SK-N-SH treated with all-trans-retinoic acid at 6 μM for 48 hours (cell line): ENCODE data around the gene RNF208.

Source experiments
- ARNTL ChIP-seq: fragments of 450-650 bp; formaldehyde crosslinking; IDR thresholded peaks from 2 replicates; pipeline ENCODE4 v1.5.0; 2020; ENCODE audit warnings: low read depth, mild to moderate bottlenecking, moderate library complexity, borderline replicate concordance
- PPARA ChIP-seq: fragments of 250-450 bp; sonication (Bioruptor Pico); IDR thresholded peaks from 2 replicates; pipeline ENCODE4 v1.5.0; 2020; ENCODE audit warnings: mild to moderate bottlenecking, borderline replicate concordance
- ZFP30 ChIP-seq: fragments of 450-650 bp; formaldehyde crosslinking; IDR thresholded peaks from 2 replicates; pipeline ENCODE4 v1.5.0; 2022; ENCODE audit warnings: mild to moderate bottlenecking, moderate library complexity
- ZNF70 ChIP-seq: fragments of 450-650 bp; formaldehyde crosslinking; IDR thresholded peaks from 2 replicates; pipeline ENCODE4 v1.5.0; 2020; ENCODE audit warnings: mild to moderate bottlenecking, moderate library complexity
- TF ChIP-seq, protein P1 (sequence below): fragments of 250-450 bp; sonication (Bioruptor Pico); IDR thresholded peaks from 2 replicates; pipeline ENCODE4 v1.8.0; 2020; ENCODE audit warnings: mild to moderate bottlenecking, moderate library complexity, borderline replicate concordance

DNA sequence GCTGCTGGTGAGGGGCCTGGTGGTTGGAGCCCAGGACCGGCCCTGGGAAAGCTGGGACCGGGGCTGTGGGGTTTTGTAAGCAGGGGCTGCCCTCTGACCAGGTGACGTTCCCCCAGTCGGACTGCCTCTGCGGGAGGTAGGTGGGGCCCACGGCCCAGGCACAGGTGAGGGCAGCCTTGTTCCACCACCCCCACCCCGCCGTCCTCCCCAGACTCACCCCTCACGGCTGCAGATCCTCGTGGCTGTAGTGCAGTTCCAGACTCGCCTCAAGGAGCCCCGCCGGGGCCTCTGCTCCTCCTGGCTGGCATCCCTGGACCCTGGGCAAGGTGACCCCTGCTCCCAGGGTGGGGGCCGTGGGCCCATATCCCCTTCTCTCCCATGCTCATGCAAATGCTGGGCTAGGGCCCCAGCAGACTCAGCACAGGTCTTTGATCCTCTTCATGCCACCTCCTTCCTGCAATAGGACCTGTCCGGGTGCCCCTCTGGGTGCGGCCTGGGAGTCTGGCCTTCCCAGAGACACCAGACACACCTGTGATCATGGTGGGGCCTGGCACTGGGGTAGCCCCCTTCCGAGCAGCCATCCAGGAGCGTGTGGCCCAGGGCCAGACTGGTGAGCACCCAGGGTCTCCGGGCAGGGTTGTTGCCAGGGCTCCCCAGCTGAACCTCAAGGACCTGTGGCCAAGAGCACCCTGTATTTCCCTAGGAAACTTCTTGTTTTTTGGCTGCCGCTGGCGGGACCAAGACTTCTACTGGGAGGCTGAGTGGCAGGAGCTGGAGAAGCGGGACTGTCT lies 6.6 kb downstream of the RNF208 start:
- TF ChIP-seq ZFP30 (CRISPR knock-in tag) (no peak), ARNTL (CRISPR knock-in tag) (no peak), PPARA (CRISPR knock-in tag) (no peak), ZNF70 (no peak)
- TF ChIP-seq, protein P1, sequence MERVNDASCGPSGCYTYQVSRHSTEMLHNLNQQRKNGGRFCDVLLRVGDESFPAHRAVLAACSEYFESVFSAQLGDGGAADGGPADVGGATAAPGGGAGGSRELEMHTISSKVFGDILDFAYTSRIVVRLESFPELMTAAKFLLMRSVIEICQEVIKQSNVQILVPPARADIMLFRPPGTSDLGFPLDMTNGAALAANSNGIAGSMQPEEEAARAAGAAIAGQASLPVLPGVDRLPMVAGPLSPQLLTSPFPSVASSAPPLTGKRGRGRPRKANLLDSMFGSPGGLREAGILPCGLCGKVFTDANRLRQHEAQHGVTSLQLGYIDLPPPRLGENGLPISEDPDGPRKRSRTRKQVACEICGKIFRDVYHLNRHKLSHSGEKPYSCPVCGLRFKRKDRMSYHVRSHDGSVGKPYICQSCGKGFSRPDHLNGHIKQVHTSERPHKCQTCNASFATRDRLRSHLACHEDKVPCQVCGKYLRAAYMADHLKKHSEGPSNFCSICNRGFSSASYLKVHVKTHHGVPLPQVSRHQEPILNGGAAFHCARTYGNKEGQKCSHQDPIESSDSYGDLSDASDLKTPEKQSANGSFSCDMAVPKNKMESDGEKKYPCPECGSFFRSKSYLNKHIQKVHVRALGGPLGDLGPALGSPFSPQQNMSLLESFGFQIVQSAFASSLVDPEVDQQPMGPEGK (CRISPR knock-in tag) = no peak
